H54 (cell line): ENCODE data around the gene CHL1.

Source experiments
- DNase-seq: peaks from one replicate; pipeline ENCODE4 v3.0.0; 2011; ENCODE audit warnings: low spot score, mixed read lengths; ENCODE audit not compliant: insufficient read length
- FAIRE-seq: peaks from 3 replicates; lab custom pipeline; 2011; peaks lifted over from hg19 to GRCh38; lab: Jason Lieb, UNC
- POLR2A ChIP-seq: IDR thresholded peaks from 2 replicates; pipeline ENCODE4 v1.6.1; 2011; ENCODE audit warnings: low read depth, mild to moderate bottlenecking, low read length

The CHL1 gene

DNA sequence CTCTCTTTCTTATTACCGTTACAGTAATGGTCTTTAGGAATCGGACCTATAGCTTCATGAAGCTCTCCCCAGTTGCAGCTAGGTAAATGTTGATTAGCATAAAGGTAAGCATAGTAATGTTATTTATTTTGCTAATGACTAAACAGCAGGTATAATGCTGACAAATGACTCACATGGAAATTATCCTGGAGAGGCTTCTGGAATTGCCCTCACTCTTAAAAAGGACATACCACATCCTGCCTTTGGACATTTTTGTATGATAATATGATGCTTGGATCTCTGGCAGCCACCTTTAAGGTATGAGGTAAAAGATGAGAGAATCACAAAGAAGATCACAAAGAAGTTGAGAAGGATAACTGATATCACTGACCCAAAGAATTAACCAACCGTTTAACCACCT, 238.6 kb downstream of the CHL1 start:
- FAIRE-seq (no peak), DNase-seq (no peak)
- TF ChIP-seq POLR2A: no peak

- DNase-seq (no peak), FAIRE-seq (no peak)
- no peak for TF ChIP-seq POLR2A
These were observed 239.5 kb downstream of the CHL1 start for GRCh38 chr3:436053-436452.

DNA sequence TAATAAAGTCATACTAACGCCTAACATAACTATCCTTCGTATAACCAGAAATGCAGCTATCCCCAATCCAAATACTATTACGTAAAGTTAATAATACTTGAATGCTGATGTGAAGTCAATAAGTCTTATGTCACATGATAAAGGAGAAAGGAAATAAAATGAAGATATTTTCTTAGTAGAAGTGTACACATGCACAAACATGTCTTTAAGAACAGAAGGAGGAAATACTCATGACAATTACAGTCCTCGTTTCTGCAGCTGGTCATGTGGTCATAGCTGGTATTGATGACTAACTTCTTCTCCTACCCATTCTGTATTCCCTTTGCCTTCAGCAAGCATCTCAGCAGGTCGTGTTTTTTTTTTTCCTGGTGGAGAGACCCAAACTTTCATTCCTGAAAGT, 244.3 kb downstream of the CHL1 start:
- no peak for DNase-seq
- TF ChIP-seq POLR2A: no peak
- FAIRE-seq: no peak

DNA sequence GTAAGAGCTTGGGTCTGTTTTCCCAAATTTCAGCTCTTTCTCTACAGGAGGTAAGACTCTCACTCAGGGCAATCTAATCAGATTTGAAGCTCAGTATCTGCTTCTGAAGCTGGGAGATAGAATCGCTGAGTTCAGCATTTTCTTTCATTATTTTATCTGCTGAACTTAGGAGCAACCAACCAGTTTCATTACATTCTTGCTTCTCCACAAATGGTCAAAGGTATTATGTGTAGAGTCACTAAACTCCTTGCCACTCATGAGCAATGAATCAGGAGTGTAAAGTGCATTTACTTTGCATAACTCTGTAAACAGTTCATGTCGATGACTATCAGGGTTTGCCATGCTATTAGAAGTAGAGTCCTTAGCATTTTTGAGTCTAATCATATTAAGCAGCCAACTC, 249.4 kb downstream of the CHL1 start:
- DNase-seq: no peak
- TF ChIP-seq POLR2A: no peak
- no peak for FAIRE-seq

GRCh38 chr3:447671-448070, 251.1 kb downstream of the CHL1 start:
- DNase-seq (no peak), FAIRE-seq (no peak)
- no peak for TF ChIP-seq POLR2A

GRCh38 chr3:449711-450110, 253.1 kb downstream of the CHL1 start:
- FAIRE-seq (no peak), DNase-seq (no peak)
- no peak for TF ChIP-seq POLR2A

DNA sequence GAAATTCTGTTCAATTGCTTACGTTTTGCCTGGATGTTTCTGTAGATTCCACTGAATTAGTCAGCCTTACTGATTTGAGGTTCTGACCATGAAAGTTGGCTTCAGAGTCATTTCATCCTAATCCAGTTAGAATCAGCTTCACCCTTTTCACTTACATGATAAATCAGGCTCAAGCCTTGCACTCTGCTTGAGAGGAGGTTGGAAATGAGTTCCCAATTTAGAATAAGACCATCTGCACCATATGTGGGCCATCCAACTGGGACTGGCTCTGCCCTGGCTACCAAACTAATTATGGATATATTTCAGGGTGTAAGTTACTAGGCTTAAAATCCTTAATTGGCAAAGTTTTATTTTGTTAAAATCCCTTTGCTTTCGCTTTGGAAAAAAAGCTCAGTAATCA, 255.7 kb downstream of the CHL1 start:
- no peak for FAIRE-seq
- DNase-seq: no peak
- TF ChIP-seq POLR2A: no peak

GRCh38 chr3:453106-453505, 256.5 kb downstream of the CHL1 start:
- FAIRE-seq (no peak), DNase-seq (no peak)
- no peak for TF ChIP-seq POLR2A

GRCh38 chr3:454986-455385, 258.4 kb downstream of the CHL1 start:
- no peak for DNase-seq

DNA sequence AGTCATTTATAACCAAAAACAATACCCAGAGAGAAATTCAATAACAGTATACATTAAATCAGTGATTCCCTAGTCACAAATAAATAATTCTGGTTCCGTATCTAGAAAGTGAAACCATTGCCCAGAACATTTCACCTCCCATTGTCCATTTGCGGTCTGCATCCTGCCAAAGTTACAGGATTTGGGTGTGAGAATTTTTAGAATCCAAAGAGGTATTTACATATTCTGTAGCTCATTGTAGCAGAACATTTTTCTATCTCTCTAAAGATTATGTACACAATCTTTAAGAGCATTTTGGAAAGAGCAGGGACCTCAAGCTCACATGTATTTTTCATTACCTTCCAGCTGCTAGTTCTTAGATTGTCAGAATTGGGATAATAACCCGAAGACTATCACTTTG, 261.6 kb downstream of the CHL1 start:
- FAIRE-seq: no peak
- no peak for TF ChIP-seq POLR2A

More at GRCh38 chr3:454986-455385, 258.4 kb downstream of the CHL1 start:
- no peak for FAIRE-seq
- no peak for TF ChIP-seq POLR2A

GRCh38 chr3:458653-459310, 262.2 kb downstream of the CHL1 start:
- FAIRE-seq (no peak), DNase-seq (no peak)
- TF ChIP-seq POLR2A: no peak

More for the DNA sequence above, 261.6 kb downstream of the CHL1 start:
- no peak for DNase-seq
